ENCODE data around the gene NECAP2. TPM values are rescaled to one million over a fixed set of nuclear protein-coding genes. Genes with fewer than 3 reads are reported as not detected.

The NECAP2 gene
- polyA plus RNA-seq (ENCODE audit: insufficient read length in 3 of 3), result 10 to 100 TPM; 64.9 to 70.0 (median 68.9) TPM
- long read RNA-seq, donor 1, transcript NECAP2-211 (2 exons, 550 nt), result minor isoform, 5 of 26 reads
- long read RNA-seq, donor 1, transcript NECAP2-201 (8 exons, 2,070 nt), result major isoform, 17 of 26 reads
- long read RNA-seq, donor 1, partial matches to known transcripts, result 0 of 26 reads
- long read RNA-seq, donor 1, other reads (novel, unspliced or antisense), result 0 of 26 reads
- long read RNA-seq, donor 2, transcript NECAP2-211 (2 exons, 550 nt), result minor isoform, 9 of 54 reads
- long read RNA-seq, donor 2, transcript NECAP2-201 (8 exons, 2,070 nt), result major isoform, 22 of 54 reads
- long read RNA-seq, donor 2, partial matches to known transcripts, result 0 of 54 reads
- long read RNA-seq, donor 2, other reads (novel, unspliced or antisense), result 18 of 54 reads
- long read RNA-seq, donor 3, transcript NECAP2-211 (2 exons, 550 nt), result minor isoform, 8 of 41 reads
- long read RNA-seq, donor 3, transcript NECAP2-201 (8 exons, 2,070 nt), result major isoform, 26 of 41 reads
- long read RNA-seq, donor 3, partial matches to known transcripts, result 5 of 41 reads
- long read RNA-seq, donor 3, other reads (novel, unspliced or antisense), result 0 of 41 reads
- long read RNA-seq, donor 4, transcript NECAP2-211 (2 exons, 550 nt), result minor isoform, 9 of 70 reads
- long read RNA-seq, donor 4, transcript NECAP2-201 (8 exons, 2,070 nt), result major isoform, 19 of 70 reads
- long read RNA-seq, donor 4, partial matches to known transcripts, result 29 of 70 reads
- long read RNA-seq, donor 4, other reads (novel, unspliced or antisense), result 10 of 70 reads
- long read RNA-seq, donor 5, transcript NECAP2-201 (8 exons, 2,070 nt), result major isoform, 9 of 13 reads
- long read RNA-seq, donor 5, partial matches to known transcripts, result 0 of 13 reads
- long read RNA-seq, donor 5, other reads (novel, unspliced or antisense), result 0 of 13 reads
- long read RNA-seq, donor 6, full-length matches to known transcripts, result 33 of 44 reads
- long read RNA-seq, donor 6, partial matches to known transcripts, result 0 of 44 reads
- long read RNA-seq, donor 6, other reads (novel, unspliced or antisense), result 11 of 44 reads
- long read RNA-seq, donor 7, transcript NECAP2-201 (8 exons, 2,070 nt), result major isoform, 25 of 89 reads
- long read RNA-seq, donor 7, transcript NECAP2-205 (2 exons, 572 nt), result minor isoform, 5 of 89 reads
- long read RNA-seq, donor 7, partial matches to known transcripts, result 45 of 89 reads
- long read RNA-seq, donor 7, other reads (novel, unspliced or antisense), result 7 of 89 reads
- long read RNA-seq, donor 8, transcript NECAP2-201 (8 exons, 2,070 nt), result major isoform, 5 of 28 reads
- long read RNA-seq, donor 8, partial matches to known transcripts, result 17 of 28 reads
- long read RNA-seq, donor 8, other reads (novel, unspliced or antisense), result 0 of 28 reads
- long read RNA-seq, donor 9, transcript NECAP2-201 (8 exons, 2,070 nt), result major isoform, 21 of 44 reads
- long read RNA-seq, donor 9, transcript NECAP2-211 (2 exons, 550 nt), result minor isoform, 13 of 44 reads
- long read RNA-seq, donor 9, partial matches to known transcripts, result 0 of 44 reads
- long read RNA-seq, donor 9, other reads (novel, unspliced or antisense), result 5 of 44 reads
- long read RNA-seq, donor 10, transcript NECAP2-201 (8 exons, 2,070 nt), result major isoform, 6 of 20 reads
- long read RNA-seq, donor 10, transcript NECAP2-211 (2 exons, 550 nt), result minor isoform, 5 of 20 reads
- long read RNA-seq, donor 10, partial matches to known transcripts, result 5 of 20 reads
- long read RNA-seq, donor 10, other reads (novel, unspliced or antisense), result 0 of 20 reads
- long read RNA-seq, donor 11, transcript NECAP2-201 (8 exons, 2,070 nt), result major isoform, 8 of 33 reads
- long read RNA-seq, donor 11, partial matches to known transcripts, result 12 of 33 reads
- long read RNA-seq, donor 11, other reads (novel, unspliced or antisense), result 8 of 33 reads
- long read RNA-seq, donor 12, transcript NECAP2-201 (8 exons, 2,070 nt), result major isoform, 14 of 61 reads
- long read RNA-seq, donor 12, partial matches to known transcripts, result 35 of 61 reads
- long read RNA-seq, donor 12, other reads (novel, unspliced or antisense), result 5 of 61 reads
- long read RNA-seq, donor 13, transcript NECAP2-201 (8 exons, 2,070 nt), result major isoform, 5 of 9 reads
- long read RNA-seq, donor 13, partial matches to known transcripts, result 0 of 9 reads
- long read RNA-seq, donor 13, other reads (novel, unspliced or antisense), result 0 of 9 reads
- long read RNA-seq, donor 14, result 0 reads
- long read RNA-seq, donor 15, transcript NECAP2-201 (8 exons, 2,070 nt), result major isoform, 34 of 53 reads
- long read RNA-seq, donor 15, transcript NECAP2-211 (2 exons, 550 nt), result minor isoform, 9 of 53 reads
- long read RNA-seq, donor 15, partial matches to known transcripts, result 0 of 53 reads
- long read RNA-seq, donor 15, other reads (novel, unspliced or antisense), result 10 of 53 reads
- long read RNA-seq, donor 16, transcript NECAP2-201 (8 exons, 2,070 nt), result major isoform, 16 of 38 reads
- long read RNA-seq, donor 16, transcript NECAP2-211 (2 exons, 550 nt), result minor isoform, 5 of 38 reads
- long read RNA-seq, donor 16, transcript NECAP2-205 (2 exons, 572 nt), result minor isoform, 5 of 38 reads
- long read RNA-seq, donor 16, partial matches to known transcripts, result 0 of 38 reads
- long read RNA-seq, donor 16, other reads (novel, unspliced or antisense), result 9 of 38 reads

GRCh38 chr1:16440470-16441281, at the start of gene NECAP2:
Gene NECAP2, plus strand, starts transcription at chr1:16440724. Its CDS starts 38 bp downstream, at chr1:16440762.
- DNase-seq, result peak; percentile 92

- no peak for DNase-seq
These were observed 49.1 kb upstream of the NECAP2 start for GRCh38 chr1:16391411-16391810.

GRCh38 chr1:16392740-16393569, 47.6 kb upstream of the NECAP2 start:
- no peak for DNase-seq

GRCh38 chr1:16393570-16394521, 46.7 kb upstream of the NECAP2 start:
- DNase-seq, result no peak

GRCh38 chr1:16394977-16395376, 45.5 kb upstream of the NECAP2 start:
- no peak for DNase-seq

GRCh38 chr1:16396591-16396990, 43.9 kb upstream of the NECAP2 start:
- no peak for DNase-seq

- DNase-seq, result no peak
These were observed 43.4 kb upstream of the NECAP2 start for GRCh38 chr1:16397120-16397519.

- DNase-seq, result no peak
These were observed 42.1 kb upstream of the NECAP2 start for GRCh38 chr1:16398371-16398953.

- no peak for DNase-seq
These were observed 37.8 kb upstream of the NECAP2 start for GRCh38 chr1:16402742-16403141.

GRCh38 chr1:16405441-16405840, 35.1 kb upstream of the NECAP2 start:
- no peak for DNase-seq

- no peak for DNase-seq
These were observed 33.7 kb upstream of the NECAP2 start for GRCh38 chr1:16406868-16407267.

GRCh38 chr1:16409536-16410152, 30.9 kb upstream of the NECAP2 start:
- no peak for DNase-seq

- no peak for DNase-seq
These were observed 29.7 kb upstream of the NECAP2 start for GRCh38 chr1:16410803-16411202.

GRCh38 chr1:16413191-16413590, 27.3 kb upstream of the NECAP2 start:
- DNase-seq, result no peak
